Ectodermal cell (in vitro differentiated cells): ENCODE measurements around the gene LHPP.

ENCODE experiments used
- H3K27ac ChIP-seq: 2 replicates; pipeline ENCODE4 v1.7.0; 2013; ENCODE audit warnings: mild to moderate bottlenecking, low read depth, low read length; ENCODE audit not compliant: insufficient read depth, poor library complexity, severe bottlenecking
- H3K27me3 ChIP-seq: 2 replicates; pipeline ENCODE4 v1.7.0; 2013; ENCODE audit warnings: mild to moderate bottlenecking, low read length; ENCODE audit not compliant: insufficient read depth, control insufficient read depth, poor library complexity, severe bottlenecking
- H3K36me3 ChIP-seq: one replicate; pipeline ENCODE4 v1.7.0; 2013; ENCODE audit warnings: low read length; ENCODE audit not compliant: control insufficient read depth, insufficient read depth
- H3K4me1 ChIP-seq: one replicate; pipeline ENCODE4 v1.7.0; 2013; ENCODE audit warnings: low read length; ENCODE audit not compliant: control insufficient read depth, insufficient read depth
- H3K4me3 ChIP-seq: 2 replicates; pipeline ENCODE4 v1.7.0; 2013; ENCODE audit warnings: low read depth, low read length, control low read depth; ENCODE audit not compliant: insufficient read depth
- H3K9me3 ChIP-seq: 2 replicates; pipeline ENCODE4 v1.7.0; 2013; ENCODE audit warnings: mild to moderate bottlenecking, low read length, moderate library complexity; ENCODE audit not compliant: control insufficient read depth
- WGBS, 2 experiments: methylation state at CpG; one replicate each; pipeline ENCODE4 v1.1.7; 2013; ENCODE audit warnings: missing lambda C conversion rate in 2 of 2; 5-methylcytosine and 5-hydroxymethylcytosine counted together

Gene LHPP

DNA sequence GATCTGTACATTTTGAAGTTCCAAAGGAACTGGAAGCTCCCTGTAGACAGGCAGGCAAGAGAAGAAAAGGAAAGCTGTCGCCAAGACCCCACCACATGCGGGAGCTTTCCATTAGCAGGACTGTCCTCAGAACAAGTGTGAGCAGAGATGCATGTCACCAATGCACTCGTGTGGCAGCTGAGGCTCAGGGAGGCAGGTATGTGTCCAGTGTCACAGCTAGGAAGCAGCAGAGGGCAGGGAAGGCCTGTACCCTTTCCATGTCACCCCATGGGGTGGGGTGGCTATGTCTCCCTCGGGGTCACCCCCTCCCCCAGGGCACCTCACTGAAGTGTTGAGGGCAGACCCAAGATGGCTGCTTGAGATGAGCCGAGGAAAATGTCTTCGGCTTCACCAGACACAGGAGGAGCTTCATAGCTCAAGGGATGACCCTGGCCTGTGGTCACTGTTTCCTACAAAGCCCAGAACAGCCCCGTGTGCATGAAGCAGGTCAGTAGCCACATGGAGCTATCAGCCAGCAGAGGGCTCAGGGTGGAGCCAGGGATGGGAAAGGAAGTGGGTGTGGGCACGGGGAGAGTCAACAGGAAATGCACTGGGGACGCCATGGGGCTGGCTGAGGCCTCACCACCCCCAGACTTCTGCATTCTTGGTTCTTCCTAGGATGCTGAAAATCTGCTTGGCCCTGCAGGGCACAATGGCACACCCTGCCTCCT is 186.0 kb downstream of the LHPP start:
- no peaks in the 10 kb centered on the region for H3K27me3 ChIP-seq
- H3K4me3 ChIP-seq, result no peak overlapping the region
- H3K36me3 ChIP-seq, result no peaks in the 10 kb centered on the region
- H3K9me3 ChIP-seq, result no peaks in the 10 kb centered on the region
- H3K4me1 ChIP-seq, result peaks cover 30% of the 10 kb centered on the region
- no peak overlapping the region for H3K27ac ChIP-seq
- 90% methylated on average over 9 of the region's 9 CpGs for WGBS, 2 experiments

DNA sequence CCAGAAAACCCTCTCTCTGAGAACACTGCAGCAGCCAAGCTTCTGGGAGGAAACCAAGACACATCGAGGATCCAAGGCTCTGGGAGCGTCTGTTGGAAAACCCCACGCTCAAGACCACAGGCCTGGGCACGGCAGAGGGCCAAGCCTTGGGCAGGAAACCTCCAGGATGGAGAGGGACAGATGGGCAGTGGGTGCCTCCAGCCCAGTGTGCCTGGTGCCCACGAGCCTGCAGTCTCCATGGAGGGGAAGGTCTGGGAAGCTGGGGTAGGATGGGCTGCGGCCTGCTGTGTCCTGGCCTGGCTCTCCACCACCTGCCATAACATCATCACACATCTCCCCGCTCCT is 186.5 kb downstream of the LHPP start:
- no peaks in the 10 kb centered on the region for H3K27me3 ChIP-seq
- no peak overlapping the region for H3K27ac ChIP-seq
- H3K4me3 ChIP-seq, result no peak overlapping the region
- H3K4me1 ChIP-seq, result peaks cover 25% of the 10 kb centered on the region
- H3K9me3 ChIP-seq, result no peaks in the 10 kb centered on the region
- H3K36me3 ChIP-seq, result no peaks in the 10 kb centered on the region
- 91 to 95% methylated on average over 6 of the region's 7 CpGs for WGBS, 2 experiments

DNA sequence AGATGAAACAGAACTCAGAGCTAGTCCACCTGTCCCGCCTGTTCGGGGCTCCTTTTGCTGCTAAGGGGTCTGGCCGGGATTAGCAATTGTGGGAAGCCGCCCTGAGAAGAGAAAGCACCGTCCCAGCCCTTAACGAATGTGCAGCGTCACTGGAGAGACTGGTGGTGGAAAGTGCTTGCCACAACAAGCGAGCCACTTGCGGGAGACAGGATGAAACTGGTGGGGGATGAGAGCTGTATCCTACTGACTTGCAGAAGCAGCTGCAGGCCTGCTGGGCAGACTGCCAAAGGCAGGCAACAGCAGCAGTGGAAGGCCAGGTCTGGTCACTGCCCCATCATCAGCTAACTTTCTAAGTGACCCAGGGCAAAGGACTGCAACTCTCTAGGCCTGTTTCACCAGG is 187.1 kb downstream of the LHPP start:
- Histone ChIP-seq H3K9me3 (no peaks in the 10 kb centered on the region), H3K27ac (no peak overlapping the region), H3K4me3 (no peak overlapping the region), H3K4me1 (peaks cover 19% of the 10 kb centered on the region), H3K36me3 (no peaks in the 10 kb centered on the region), H3K27me3 (no peaks in the 10 kb centered on the region)
- 90 to 91% methylated on average over 9 of the region's 9 CpGs for WGBS, 2 experiments

GRCh38 chr10:124649214-124649613 is 187.6 kb downstream of the LHPP start:
- H3K27ac ChIP-seq, result no peak overlapping the region
- no peaks in the 10 kb centered on the region for H3K9me3 ChIP-seq
- no peak overlapping the region for H3K4me3 ChIP-seq
- 59 to 61% methylated on average over 5 of the region's 5 CpGs for WGBS, 2 experiments
- H3K36me3 ChIP-seq, result no peaks in the 10 kb centered on the region
- peaks cover 14% of the 10 kb centered on the region for H3K4me1 ChIP-seq
- H3K27me3 ChIP-seq, result no peaks in the 10 kb centered on the region

DNA sequence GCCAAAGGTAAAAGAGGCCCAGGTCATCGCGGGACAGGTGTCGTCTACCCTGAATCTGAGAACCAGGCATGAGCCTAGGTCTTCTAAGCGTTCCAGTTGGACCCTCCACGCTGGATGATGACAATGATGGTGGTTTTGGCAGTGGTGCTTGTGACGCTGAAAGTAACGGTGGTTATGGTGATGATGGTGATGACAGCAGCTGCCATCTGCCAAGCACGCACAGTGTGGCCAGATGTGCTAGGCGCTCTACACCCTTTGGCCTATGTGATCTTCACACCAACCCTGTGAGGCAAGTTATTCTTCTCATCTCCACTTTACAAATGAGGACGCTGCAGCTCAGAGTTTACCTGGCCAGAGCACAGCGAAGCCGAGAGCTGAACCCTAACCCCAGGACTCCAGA is 188.6 kb downstream of the LHPP start:
- 95% methylated on average over 12 of the region's 12 CpGs for WGBS, 2 experiments
- Histone ChIP-seq H3K27ac (no peak overlapping the region), H3K4me1 (peaks cover 7% of the 10 kb centered on the region)

GRCh38 chr10:124650820-124651401 is 189.3 kb downstream of the LHPP start:
- 71 to 77% methylated on average over 13 of the region's 13 CpGs for WGBS, 2 experiments
- no peaks in the 10 kb centered on the region for H3K9me3 ChIP-seq
- H3K27me3 ChIP-seq, result no peaks in the 10 kb centered on the region
- H3K4me1 ChIP-seq, result peaks cover 7% of the 10 kb centered on the region
- H3K27ac ChIP-seq, result no peak overlapping the region
- H3K36me3 ChIP-seq, result no peaks in the 10 kb centered on the region
- no peak overlapping the region for H3K4me3 ChIP-seq

More for the DNA sequence above, 188.6 kb downstream of the LHPP start:
- Histone ChIP-seq H3K27me3 (no peaks in the 10 kb centered on the region), H3K4me3 (no peak overlapping the region), H3K36me3 (no peaks in the 10 kb centered on the region), H3K9me3 (no peaks in the 10 kb centered on the region)

GRCh38 chr10:124651402-124651891 is 189.8 kb downstream of the LHPP start:
- peaks cover 7% of the 10 kb centered on the region for H3K4me1 ChIP-seq
- no peak overlapping the region for H3K4me3 ChIP-seq
- WGBS, 2 experiments, result 92 to 93% methylated on average over 14 of the region's 14 CpGs
- H3K27me3 ChIP-seq, result no peaks in the 10 kb centered on the region
- H3K36me3 ChIP-seq, result no peaks in the 10 kb centered on the region
- no peak overlapping the region for H3K27ac ChIP-seq
- H3K9me3 ChIP-seq, result no peaks in the 10 kb centered on the region

GRCh38 chr10:124652200-124652599 is 190.6 kb downstream of the LHPP start:
- Histone ChIP-seq H3K27me3 (no peaks in the 10 kb centered on the region), H3K36me3 (no peaks in the 10 kb centered on the region), H3K27ac (no peak overlapping the region), H3K9me3 (no peaks in the 10 kb centered on the region), H3K4me3 (no peak overlapping the region), H3K4me1 (peaks cover 7% of the 10 kb centered on the region)
- WGBS, 2 experiments, result 93 to 97% methylated on average over 5 of the region's 5 CpGs

DNA sequence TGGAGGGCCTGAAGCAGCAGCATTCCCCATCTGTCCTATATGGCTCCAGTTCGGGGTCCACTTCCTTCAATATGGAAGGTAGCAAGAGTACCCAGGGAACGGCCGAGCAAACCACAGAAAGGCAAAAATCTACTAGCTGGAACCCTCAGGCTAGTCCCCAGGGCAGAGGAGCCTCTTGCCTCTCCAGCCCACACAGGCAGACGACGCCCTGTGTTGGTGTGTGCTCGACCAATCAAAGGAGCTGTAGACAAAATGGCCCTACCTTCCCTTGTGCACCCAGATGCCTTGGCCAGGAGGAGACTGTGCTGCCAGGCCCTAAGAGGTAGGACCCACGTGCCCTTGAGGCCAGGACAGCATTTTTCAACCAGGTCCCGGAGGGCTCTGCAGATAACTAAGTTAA is 191.1 kb downstream of the LHPP start:
- H3K4me3 ChIP-seq, result no peak overlapping the region
- H3K4me1 ChIP-seq, result peaks cover 7% of the 10 kb centered on the region
- no peaks in the 10 kb centered on the region for H3K9me3 ChIP-seq
- H3K27me3 ChIP-seq, result no peaks in the 10 kb centered on the region
- no peak overlapping the region for H3K27ac ChIP-seq
- 92 to 94% methylated on average over 8 of the region's 8 CpGs for WGBS, 2 experiments
- H3K36me3 ChIP-seq, result no peaks in the 10 kb centered on the region

GRCh38 chr10:124653311-124653710 is 191.7 kb downstream of the LHPP start:
- Histone ChIP-seq H3K9me3 (no peaks in the 10 kb centered on the region), H3K4me1 (peaks cover 7% of the 10 kb centered on the region), H3K36me3 (no peaks in the 10 kb centered on the region), H3K27ac (no peak overlapping the region), H3K27me3 (no peaks in the 10 kb centered on the region), H3K4me3 (no peak overlapping the region)
- WGBS, 2 experiments, result 83% methylated on average over 7 of the region's 7 CpGs
